CD14-positive monocyte (primary cell): ENCODE measurements around the gene FBXW4. TPM values are rescaled to one million over a fixed set of nuclear protein-coding genes. Genes with fewer than 3 reads are reported as not detected.

Experiments
- DNase-seq, 3 donors: peaks; one replicate each; pipeline ENCODE4 v3.0.0-alpha.2; 2011 to 2022
- H2AFZ ChIP-seq: 2 replicates; pipeline ENCODE4 v1.6.0; 2012; ENCODE audit warnings: mild to moderate bottlenecking, low read depth, low read length, inconsistent platforms; ENCODE audit not compliant: insufficient read depth, poor library complexity, severe bottlenecking
- H3K27ac ChIP-seq, 2 donors: 1 replicate in 1 of 2; 2 replicates in 1 of 2; pipeline ENCODE4 v1.5.1; 2012 to 2013; ENCODE audit warnings: low read length in 2 of 2, control low read depth in 1 of 2, inconsistent platforms in 1 of 2, low read depth in 1 of 2, mild to moderate bottlenecking in 1 of 2
- H3K27me3 ChIP-seq, 2 donors: one replicate each; pipeline versions ENCODE4 v1.6.0 to v1.6.1; 2011 to 2013; ENCODE audit warnings: low read length in 2 of 2; ENCODE audit not compliant: control insufficient read depth in 2 of 2, insufficient read depth in 2 of 2
- H3K36me3 ChIP-seq, 2 donors: replicated peaks in 1 of 2; 1 replicate in 1 of 2; 2 replicates in 1 of 2; pipeline versions ENCODE4 v1.5.1 to v1.6.1; 2012 to 2013; ENCODE audit warnings: low read length in 2 of 2, control low read depth in 1 of 2, inconsistent platforms in 1 of 2, mild to moderate bottlenecking in 1 of 2; ENCODE audit not compliant: insufficient read depth in 2 of 2, control insufficient read depth in 1 of 2
- H3K4me1 ChIP-seq, 2 donors: 1 replicate in 1 of 2; 2 replicates in 1 of 2; pipeline versions ENCODE4 v1.5.1 to v1.6.1; 2012 to 2013; ENCODE audit warnings: low read length in 2 of 2, control low read depth in 1 of 2, inconsistent platforms in 1 of 2, mild to moderate bottlenecking in 1 of 2, moderate library complexity in 1 of 2; ENCODE audit not compliant: insufficient read depth in 2 of 2, control insufficient read depth in 1 of 2
- H3K4me2 ChIP-seq: replicated peaks from 2 replicates; pipeline ENCODE3; 2012; ENCODE audit warnings: low read length, moderate library complexity, mild to moderate bottlenecking; ENCODE audit not compliant: poor library complexity, severe bottlenecking; ENCODE audit errors: extremely low read depth
- H3K4me3 ChIP-seq, 3 experiments: fragments of 200-600 bp in 1 of 3; sonication (generic) in 1 of 3; replicated peaks in 1 of 3; 1 replicate in 2 of 3; 2 replicates in 1 of 3; pipeline ENCODE4 v1.5.1; 2011 to 2013; ENCODE audit warnings: low read length in 3 of 3, mild to moderate bottlenecking in 3 of 3, control low read depth in 2 of 3, low read depth in 2 of 3, inconsistent platforms in 1 of 3, moderate library complexity in 1 of 3
- H3K79me2 ChIP-seq: 2 replicates; pipeline ENCODE4 v1.6.0; 2012; ENCODE audit warnings: mild to moderate bottlenecking, control low read depth, inconsistent platforms, low read length, moderate library complexity; ENCODE audit not compliant: insufficient read depth
- H3K9ac ChIP-seq: 2 replicates; pipeline ENCODE4 v1.6.0; 2017; ENCODE audit warnings: low read length, mild to moderate bottlenecking; ENCODE audit not compliant: insufficient read depth, poor library complexity, severe bottlenecking
- H3K9me3 ChIP-seq, 2 donors: replicated peaks in 1 of 2; 1 replicate in 1 of 2; 2 replicates in 1 of 2; pipeline versions ENCODE4 v1.5.1 to v1.6.1; 2012 to 2013; ENCODE audit warnings: low read length in 2 of 2, control low read depth in 1 of 2; ENCODE audit not compliant: control insufficient read depth in 1 of 2, insufficient read depth in 1 of 2
- H4K20me1 ChIP-seq: 2 replicates; pipeline ENCODE4 v1.6.0; 2012; ENCODE audit warnings: mild to moderate bottlenecking, low read length, control low read depth, moderate library complexity; ENCODE audit not compliant: insufficient read depth
- H3K27ac Mint-ChIP-seq, 7 donors: one replicate each; pipeline ENCODE4 v1.8.0; 2020; ENCODE audit warnings: mild to moderate bottlenecking in 7 of 7, mixed read lengths in 7 of 7, moderate library complexity in 6 of 7, inconsistent platforms in 2 of 7
- H3K27me3 Mint-ChIP-seq, 3 donors: one replicate each; pipeline ENCODE4 v1.8.0; 2021 to 2022; ENCODE audit warnings: low read depth in 3 of 3, mild to moderate bottlenecking in 3 of 3, mixed read lengths in 3 of 3, moderate library complexity in 3 of 3, inconsistent platforms in 1 of 3
- H3K36me3 Mint-ChIP-seq, 2 donors: one replicate each; pipeline ENCODE4 v1.8.0; 2020; ENCODE audit warnings: mixed read lengths in 2 of 2, inconsistent platforms in 1 of 2, mild to moderate bottlenecking in 1 of 2
- H3K4me1 Mint-ChIP-seq: one replicate; pipeline ENCODE4 v1.8.0; 2020; ENCODE audit warnings: mild to moderate bottlenecking, mixed read lengths
- H3K4me3 Mint-ChIP-seq, 2 donors: one replicate each; pipeline ENCODE4 v1.8.0; 2020; ENCODE audit warnings: mild to moderate bottlenecking in 2 of 2, mixed read lengths in 2 of 2, moderate library complexity in 1 of 2
- H3K9me3 Mint-ChIP-seq, 7 donors: one replicate each; pipeline ENCODE4 v1.8.0; 2020 to 2022; ENCODE audit warnings: mixed read lengths in 7 of 7, mild to moderate bottlenecking in 6 of 7, moderate library complexity in 6 of 7, inconsistent platforms in 2 of 7
- WGBS: methylation state at CpG from one replicate; pipeline ENCODE4 v1.1.5; 2013; ENCODE audit warnings: missing lambda C conversion rate; ENCODE audit not compliant: insufficient coverage; 5-methylcytosine and 5-hydroxymethylcytosine counted together
- intact Hi-C, 2 donors: fragments of 100-400 bp; cut with micrococcal nuclease; formaldehyde crosslinking; loops; one replicate each; pipeline versions ENCODE4 v1.15.0 to v1.15.1; 2023
- polyA plus RNA-seq, 3 donors: library from polyadenylated mRNA; depleted of rRNA in 1 of 3; unstranded in 2 of 3; stranded (reverse) in 1 of 3; fragments of 300-500 nt in 2 of 3; fragments of >200 nt in 1 of 3; fragmentation: Illumina TruSeq in 2 of 3; gene quantifications; 1 replicate in 2 of 3; 2 replicates in 1 of 3; pipeline ENCODE4 v1.2.3, GENCODE V29; 2012 to 2021
- TF ChIP-seq, protein P1 (sequence below): fragments of 200-600 bp; IDR thresholded peaks from one replicate; pipeline ENCODE4 v1.8.0; 2022; ENCODE audit warnings: antibody characterized with exemption, mild to moderate bottlenecking

Gene FBXW4
- polyA plus RNA-seq, 3 donors, result 1.1 to 30.8 (median 1.8) TPM

DNA sequence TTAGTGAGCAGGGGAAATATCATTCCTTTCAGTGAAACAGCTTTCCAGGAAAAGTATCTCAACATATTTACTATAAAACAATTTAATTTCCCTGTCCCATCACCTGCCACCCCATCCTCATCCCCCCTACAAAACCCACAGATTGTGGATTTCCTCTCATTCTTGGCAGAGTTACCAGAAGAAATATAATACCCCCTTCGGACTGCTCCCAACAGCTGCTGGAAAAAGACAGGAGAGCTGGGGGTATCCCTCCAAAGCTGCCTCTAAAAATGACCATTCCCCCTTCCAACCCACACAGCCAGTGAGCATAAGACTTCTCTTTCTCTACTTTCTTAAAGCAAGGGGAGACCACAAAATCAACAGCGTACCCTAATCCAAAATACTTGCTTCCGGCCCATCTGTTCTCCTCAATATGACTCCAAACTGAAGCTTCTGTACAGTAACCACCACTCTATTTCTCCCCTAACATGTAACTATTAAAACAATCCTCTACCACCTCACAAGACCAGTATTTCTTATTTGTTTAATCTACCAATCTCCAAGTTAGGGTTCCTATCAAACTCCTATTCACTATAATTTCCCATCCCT is 7.8 kb downstream of the FBXW4 start:
- Histone ChIP-seq H3K27me3 (no peaks in the 10 kb centered on the region), H3K27ac (no peak overlapping the region), H3K9ac (no peak overlapping the region), H4K20me1 (peaks cover 84% of the 10 kb centered on the region), H3K4me2 (no peak overlapping the region), H3K9me3 (no peaks in the 10 kb centered on the region), H2AFZ (no peak overlapping the region), H3K4me1 (no peaks in the 10 kb centered on the region), H3K36me3 (peaks cover 0 to 24% of the 10 kb centered on the region in 2 donors), H3K79me2 (peaks cover 50% of the 10 kb centered on the region), H3K4me3 (no peak overlapping the region)
- intact Hi-C loops, result no loop called here
- DNase-seq, result no peak
- Mint-ChIP-seq H3K36me3 (peaks cover 34 to 49% of the 10 kb centered on the region in 2 donors), H3K27ac (peak overlapping the region in 1 of 7 donors; percentile 13), H3K4me3 (no peak overlapping the region), H3K9me3 (peaks cover 0 to 3% (median 0%) of the 10 kb centered on the region in 7 donors), H3K4me1 (peaks cover 36% of the 10 kb centered on the region), H3K27me3 (no peaks in the 10 kb centered on the region)
- 60% methylated on average over 3 of the region's 3 CpGs for WGBS
- TF ChIP-seq, protein P1, sequence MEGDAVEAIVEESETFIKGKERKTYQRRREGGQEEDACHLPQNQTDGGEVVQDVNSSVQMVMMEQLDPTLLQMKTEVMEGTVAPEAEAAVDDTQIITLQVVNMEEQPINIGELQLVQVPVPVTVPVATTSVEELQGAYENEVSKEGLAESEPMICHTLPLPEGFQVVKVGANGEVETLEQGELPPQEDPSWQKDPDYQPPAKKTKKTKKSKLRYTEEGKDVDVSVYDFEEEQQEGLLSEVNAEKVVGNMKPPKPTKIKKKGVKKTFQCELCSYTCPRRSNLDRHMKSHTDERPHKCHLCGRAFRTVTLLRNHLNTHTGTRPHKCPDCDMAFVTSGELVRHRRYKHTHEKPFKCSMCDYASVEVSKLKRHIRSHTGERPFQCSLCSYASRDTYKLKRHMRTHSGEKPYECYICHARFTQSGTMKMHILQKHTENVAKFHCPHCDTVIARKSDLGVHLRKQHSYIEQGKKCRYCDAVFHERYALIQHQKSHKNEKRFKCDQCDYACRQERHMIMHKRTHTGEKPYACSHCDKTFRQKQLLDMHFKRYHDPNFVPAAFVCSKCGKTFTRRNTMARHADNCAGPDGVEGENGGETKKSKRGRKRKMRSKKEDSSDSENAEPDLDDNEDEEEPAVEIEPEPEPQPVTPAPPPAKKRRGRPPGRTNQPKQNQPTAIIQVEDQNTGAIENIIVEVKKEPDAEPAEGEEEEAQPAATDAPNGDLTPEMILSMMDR, result no peak

DNA sequence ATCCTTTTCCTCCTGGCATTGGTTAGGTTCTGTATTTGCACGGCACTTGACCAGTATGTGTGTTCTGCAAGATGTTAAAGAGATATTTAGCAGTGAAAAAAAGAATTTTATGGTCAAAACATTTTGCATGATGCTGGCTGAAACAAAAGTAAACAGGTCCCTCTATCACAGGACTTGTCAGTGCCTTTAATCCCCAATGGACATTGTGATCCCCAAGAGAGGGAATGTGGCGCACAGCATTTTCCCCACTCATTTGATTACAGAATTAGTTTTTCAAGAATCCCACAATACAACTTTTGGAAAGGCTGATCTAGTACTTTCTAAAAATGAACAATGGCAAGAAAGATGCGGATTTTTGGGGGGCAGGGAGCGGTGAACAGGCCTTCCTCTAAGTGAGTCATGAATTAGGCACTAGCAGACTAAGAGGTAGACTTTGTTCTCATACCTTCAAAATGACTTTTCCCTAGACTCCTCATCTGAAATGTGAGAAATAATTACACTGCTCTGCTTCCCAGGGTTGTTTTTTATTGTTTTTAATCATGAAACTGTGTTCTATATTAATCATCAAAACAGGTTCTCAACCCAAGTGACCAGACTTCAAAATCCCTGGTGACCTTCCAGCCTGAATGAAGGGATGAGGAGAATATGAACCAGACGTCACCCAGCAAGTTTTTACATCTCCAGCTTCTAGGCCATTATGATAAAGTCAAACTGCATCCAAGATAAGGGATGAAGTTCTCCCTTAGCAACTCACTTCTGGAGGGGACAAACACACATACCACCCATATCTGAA is 8.6 kb downstream of the FBXW4 start:
- DNase-seq, result no peak
- H3K4me3 ChIP-seq, result no peak overlapping the region
- H3K9ac ChIP-seq, result no peak overlapping the region
- TF ChIP-seq, protein P1, result no peak
- WGBS, result 86% methylated on average over 1 of the region's 5 CpGs
- Mint-ChIP-seq H3K4me1 (peaks cover 31% of the 10 kb centered on the region), H3K27ac (no peak overlapping the region), H3K9me3 (peaks cover 0 to 3% (median 0%) of the 10 kb centered on the region in 7 donors), H3K27me3 (no peaks in the 10 kb centered on the region), H3K4me3 (no peak overlapping the region), H3K36me3 (peaks cover 34 to 46% of the 10 kb centered on the region in 2 donors)
- H3K79me2 ChIP-seq, result peaks cover 44% of the 10 kb centered on the region
- no peaks in the 10 kb centered on the region for H3K4me1 ChIP-seq
- H3K27me3 ChIP-seq, result no peaks in the 10 kb centered on the region
- H2AFZ ChIP-seq, result no peak overlapping the region
- no peak overlapping the region for H3K4me2 ChIP-seq
- intact Hi-C loops, result no loop called here
- peaks cover 84% of the 10 kb centered on the region for H4K20me1 ChIP-seq
- H3K9me3 ChIP-seq, result no peaks in the 10 kb centered on the region
- peaks cover 0 to 24% of the 10 kb centered on the region in 2 donors for H3K36me3 ChIP-seq
- no peak overlapping the region for H3K27ac ChIP-seq
